Esophagus squamous epithelium (tissue), 4 donors: ENCODE data around the gene DCP2.

Source experiments
- CTCF ChIP-seq, 6 experiments: fragments of 450-650 bp in 4 of 6; fragments of 200-600 bp in 2 of 6; sonication (generic) in 2 of 6; IDR thresholded peaks; one replicate each; pipeline ENCODE4 v1.5.1; 2016 to 2019; ENCODE audit warnings: antibody characterized with exemption in 6 of 6, mild to moderate bottlenecking in 4 of 6, moderate library complexity in 4 of 6
- POLR2A ChIP-seq, 4 donors: fragments of 450-650 bp; IDR thresholded peaks; one replicate each; pipeline ENCODE4 v1.6.1; 2017; ENCODE audit warnings: antibody characterized with exemption in 4 of 4, mild to moderate bottlenecking in 4 of 4, moderate library complexity in 3 of 4

- TF ChIP-seq CTCF (IDR thresholded peaks at IDR 0.05) (no peak), POLR2A (IDR thresholded peaks at IDR 0.05) (no peak)
These were observed 49.6 kb downstream of the DCP2 start for GRCh38 chr5:113026211-113026610.
